IMR-90 (cell line): ENCODE measurements around the gene LMTK2. TPM values are rescaled to one million over a fixed set of nuclear protein-coding genes. Genes with fewer than 3 reads are reported as not detected.

Source experiments
- ATAC-seq: fragments of 200-7000 bp; cut with Tn5 transposase; 2 replicates; pipeline ENCODE4 v1.9.1; 2020; ENCODE audit warnings: low read depth, mild to moderate bottlenecking, moderate library complexity
- BruUV-seq: library from RNA; stranded (reverse); fragments of 400-500 nt; replicated peaks from 2 replicates; lab custom pipeline; 2021; lab: Mats Ljungman, UMichigan
- CTCF ChIA-PET: fragments of 300-600 bp; formaldehyde crosslinking; extraction: SDS; loops from one replicate; lab custom pipeline; 2021; ENCODE audit warnings: antibody characterized with exemption; lab: Yijun Ruan, JAX
- POLR2A ChIA-PET: fragments of 300-600 bp; sonication (Branson Sonifier 250); formaldehyde crosslinking; loops from one replicate; lab custom pipeline; 2022; ENCODE audit warnings: antibody characterized with exemption; ENCODE audit not compliant: unreplicated experiment; lab: Charles Lee
- DNase-seq: peaks from one replicate; pipeline ENCODE4 v3.0.0; 2013
- H2AFZ ChIP-seq: replicated peaks from 2 replicates; pipeline ENCODE3; 2013; ENCODE audit warnings: low read length, mild to moderate bottlenecking; ENCODE audit not compliant: poor library complexity
- H2AK5ac ChIP-seq: 2 replicates; pipeline ENCODE4 v1.6.1; 2013; ENCODE audit warnings: low read depth, low read length, inconsistent platforms
- H2AK9ac ChIP-seq: replicated peaks from 2 replicates; pipeline ENCODE3; 2013; ENCODE audit warnings: mild to moderate bottlenecking, low read depth, low read length, moderate library complexity; ENCODE audit not compliant: poor library complexity
- H2BK120ac ChIP-seq: 2 replicates; pipeline ENCODE4 v1.6.1; 2013; ENCODE audit warnings: low read depth, low read length, inconsistent platforms
- H2BK15ac ChIP-seq: 3 replicates; pipeline ENCODE4 v1.6.1; 2013; ENCODE audit warnings: low read depth, low read length, inconsistent platforms
- H2BK20ac ChIP-seq: 2 replicates; pipeline ENCODE4 v1.6.1; 2013; ENCODE audit warnings: low read depth, mild to moderate bottlenecking, inconsistent platforms, low read length, moderate library complexity
- H2BK5ac ChIP-seq: 2 replicates; pipeline ENCODE4 v1.6.1; 2013; ENCODE audit warnings: mild to moderate bottlenecking, low read depth, low read length, inconsistent platforms; ENCODE audit not compliant: poor library complexity, severe bottlenecking
- H3K14ac ChIP-seq: replicated peaks from 2 replicates; pipeline ENCODE4 v1.6.1; 2013; ENCODE audit warnings: low read depth, low read length, inconsistent platforms
- H3K18ac ChIP-seq: 2 replicates; pipeline ENCODE4 v1.6.1; 2013; ENCODE audit warnings: low read depth, low read length, control low read depth
- H3K23ac ChIP-seq: 2 replicates; pipeline ENCODE4 v1.6.1; 2013; ENCODE audit warnings: low read depth, low read length, inconsistent platforms
- H3K27ac ChIP-seq: 2 replicates; pipeline ENCODE4 v1.5.1; 2013; ENCODE audit warnings: mild to moderate bottlenecking, control low read depth, low read length; ENCODE audit not compliant: insufficient read depth
- H3K27me3 ChIP-seq: 2 replicates; pipeline ENCODE4 v1.6.1; 2013; ENCODE audit warnings: low read length; ENCODE audit not compliant: control insufficient read depth, insufficient read depth
- H3K36me3 ChIP-seq: 2 replicates; pipeline ENCODE4 v1.6.1; 2013; ENCODE audit warnings: low read length, mixed read lengths; ENCODE audit not compliant: control insufficient read depth, insufficient read depth
- H3K4ac ChIP-seq: 2 replicates; pipeline ENCODE4 v1.6.1; 2013; ENCODE audit warnings: low read depth, low read length, inconsistent platforms
- H3K4me1 ChIP-seq: 2 replicates; pipeline ENCODE4 v1.6.1; 2013; ENCODE audit warnings: low read length, mixed read lengths; ENCODE audit not compliant: control insufficient read depth, insufficient read depth
- H3K4me2 ChIP-seq: 2 replicates; pipeline ENCODE4 v1.6.1; 2013; ENCODE audit warnings: low read depth, mild to moderate bottlenecking, control low read depth, low read length, moderate library complexity
- H3K4me3 ChIP-seq: 2 replicates; pipeline ENCODE4 v1.5.1; 2013; ENCODE audit warnings: low read depth, mild to moderate bottlenecking, control low read depth, low read length, moderate library complexity; ENCODE audit not compliant: insufficient read depth
- H3K56ac ChIP-seq: 2 replicates; pipeline ENCODE4 v1.6.1; 2013; ENCODE audit warnings: low read length, inconsistent platforms; ENCODE audit not compliant: insufficient read depth; ENCODE audit errors: extremely low read depth
- H3K79me1 ChIP-seq, 2 experiments: 2 replicates each; pipeline ENCODE4 v1.6.1; 2013; ENCODE audit warnings: low read length in 2 of 2, inconsistent platforms in 1 of 2, low read depth in 1 of 2
- H3K9ac ChIP-seq: 2 replicates; pipeline ENCODE4 v1.6.1; 2013; ENCODE audit warnings: low read depth, low read length, control low read depth
- H3K9me1 ChIP-seq: 2 replicates; pipeline ENCODE4 v1.6.1; 2013; ENCODE audit warnings: low read length, inconsistent platforms; ENCODE audit not compliant: insufficient read depth
- H3K9me3 ChIP-seq: 2 replicates; pipeline ENCODE4 v1.6.1; 2013; ENCODE audit warnings: low read length; ENCODE audit not compliant: control insufficient read depth, insufficient read depth
- H4K20me1 ChIP-seq: 2 replicates; pipeline ENCODE4 v1.6.1; 2013; ENCODE audit warnings: low read length, inconsistent platforms; ENCODE audit not compliant: insufficient read depth
- H4K5ac ChIP-seq: 2 replicates; pipeline ENCODE4 v1.6.1; 2013; ENCODE audit warnings: mild to moderate bottlenecking, low read depth, low read length, control low read depth
- H4K8ac ChIP-seq, 2 experiments: 2 replicates each; pipeline ENCODE4 v1.6.1; 2013; ENCODE audit warnings: low read depth in 2 of 2, low read length in 2 of 2, control low read depth in 1 of 2, inconsistent platforms in 1 of 2
- H4K91ac ChIP-seq: 2 replicates; pipeline ENCODE4 v1.6.1; 2013; ENCODE audit warnings: low read depth, low read length, inconsistent platforms; ENCODE audit not compliant: insufficient read depth
- BHLHE40 ChIP-seq: fragments of 150-350 bp; IDR thresholded peaks from 2 replicates; pipeline ENCODE4 v1.6.1; 2016; ENCODE audit warnings: mild to moderate bottlenecking, low read depth, low read length
- CEBPB ChIP-seq: IDR thresholded peaks from 2 replicates; pipeline ENCODE4 v1.6.1; 2012; ENCODE audit warnings: low read depth, low read length, improper control_type of control experiment
- CHD1 ChIP-seq: IDR thresholded peaks from 2 replicates; pipeline ENCODE4 v1.6.1; 2012; ENCODE audit warnings: low read depth, low read length, improper control_type of control experiment
- FOS ChIP-seq: fragments of 150-350 bp; IDR thresholded peaks from 2 replicates; pipeline ENCODE4 v1.6.1; 2016; ENCODE audit warnings: low read depth, low read length
- MAFK ChIP-seq: IDR thresholded peaks from 2 replicates; pipeline ENCODE4 v1.6.1; 2012; ENCODE audit warnings: low read depth, low read length, improper control_type of control experiment
- MAZ ChIP-seq: IDR thresholded peaks from 2 replicates; pipeline ENCODE4 v1.6.1; 2012; ENCODE audit warnings: low read depth, mild to moderate bottlenecking, low read length, improper control_type of control experiment, moderate library complexity, borderline replicate concordance
- MXI1 ChIP-seq: IDR thresholded peaks from 2 replicates; pipeline ENCODE4 v1.6.1; 2012; ENCODE audit warnings: low read depth, mild to moderate bottlenecking, low read length, moderate library complexity, borderline replicate concordance
- NFE2L2 ChIP-seq: fragments of 150-350 bp; IDR thresholded peaks from 2 replicates; pipeline ENCODE4 v1.6.1; 2016; ENCODE audit warnings: low read depth, mild to moderate bottlenecking, low read length
- RAD21 ChIP-seq: IDR thresholded peaks from 2 replicates; pipeline ENCODE4 v1.6.1; 2012; ENCODE audit warnings: low read length, improper control_type of control experiment
- RCOR1 ChIP-seq: IDR thresholded peaks from 2 replicates; pipeline ENCODE4 v1.6.1; 2012; ENCODE audit warnings: mild to moderate bottlenecking, low read length, improper control_type of control experiment; ENCODE audit not compliant: insufficient replicate concordance
- RFX5 ChIP-seq: IDR thresholded peaks from 2 replicates; pipeline ENCODE4 v1.8.0; 2012; ENCODE audit warnings: low read depth, mild to moderate bottlenecking, low read length, moderate library complexity
- WGBS, 2 experiments: methylation state at CpG; one replicate each; pipeline versions ENCODE4 v1.1.5 to v1.1.7; 2013; ENCODE audit warnings: missing lambda C conversion rate in 2 of 2; ENCODE audit not compliant: insufficient read length in 1 of 2; ENCODE audit errors: extremely low coverage in 2 of 2; 5-methylcytosine and 5-hydroxymethylcytosine counted together
- dilution Hi-C: fragments of 300-500 bp; cut with HindIII; formaldehyde crosslinking; loops from one replicate; pipeline ENCODE4 v1.14.3; 2018; ENCODE audit warnings: low sequenced_read_pairs; ENCODE audit not compliant: unreplicated experiment
- in situ Hi-C: fragments of 300-500 bp; cut with MboI; formaldehyde crosslinking; loops from 3 replicates; pipeline ENCODE4 v1.14.3; 2019; ENCODE audit warnings: low sequenced_read_pairs, inconsistent platforms, mixed read lengths
- intact Hi-C: fragments of 100-400 bp; cut with micrococcal nuclease; formaldehyde crosslinking; loops from 2 replicates; pipeline ENCODE4 v1.10.0; 2022
- polyA plus RNA-seq, 3 experiments: library from polyadenylated mRNA; depleted of rRNA; stranded (reverse); fragments of >200 nt; gene quantifications; 2 replicates each; pipeline ENCODE4 v1.2.3, GENCODE V29; 2012; ENCODE audit warnings: low replicate concordance in 1 of 3
- total RNA-seq: library from RNA; depleted of rRNA; stranded (reverse); fragments of >200 nt; gene quantifications from 2 replicates; pipeline ENCODE4 v1.2.3, GENCODE V29; 2012
- TF ChIP-seq, protein P1 (sequence below): conservative IDR thresholded peaks from 2 replicates; pipeline ENCODE4 v1.5.1; 2012; ENCODE audit warnings: mild to moderate bottlenecking, low read depth, low read length, improper control_type of control experiment
- TF ChIP-seq, protein P2 (sequence below): fragments of 150-350 bp; IDR thresholded peaks from 2 replicates; pipeline ENCODE4 v1.6.1; 2016; ENCODE audit warnings: low read depth, mild to moderate bottlenecking, low read length, moderate library complexity, borderline replicate concordance
- TF ChIP-seq, protein P3 (sequence below): fragments of 150-350 bp; IDR thresholded peaks from 2 replicates; pipeline ENCODE4 v1.6.1; 2017; ENCODE audit warnings: mild to moderate bottlenecking, antibody characterized with exemption, low read length, low read depth

Gene LMTK2
- total and polyA plus RNA-seq, 2 of the 4 experiments (the other 2 are of a cell fraction), result 4.4 to 5.0 TPM

DNA sequence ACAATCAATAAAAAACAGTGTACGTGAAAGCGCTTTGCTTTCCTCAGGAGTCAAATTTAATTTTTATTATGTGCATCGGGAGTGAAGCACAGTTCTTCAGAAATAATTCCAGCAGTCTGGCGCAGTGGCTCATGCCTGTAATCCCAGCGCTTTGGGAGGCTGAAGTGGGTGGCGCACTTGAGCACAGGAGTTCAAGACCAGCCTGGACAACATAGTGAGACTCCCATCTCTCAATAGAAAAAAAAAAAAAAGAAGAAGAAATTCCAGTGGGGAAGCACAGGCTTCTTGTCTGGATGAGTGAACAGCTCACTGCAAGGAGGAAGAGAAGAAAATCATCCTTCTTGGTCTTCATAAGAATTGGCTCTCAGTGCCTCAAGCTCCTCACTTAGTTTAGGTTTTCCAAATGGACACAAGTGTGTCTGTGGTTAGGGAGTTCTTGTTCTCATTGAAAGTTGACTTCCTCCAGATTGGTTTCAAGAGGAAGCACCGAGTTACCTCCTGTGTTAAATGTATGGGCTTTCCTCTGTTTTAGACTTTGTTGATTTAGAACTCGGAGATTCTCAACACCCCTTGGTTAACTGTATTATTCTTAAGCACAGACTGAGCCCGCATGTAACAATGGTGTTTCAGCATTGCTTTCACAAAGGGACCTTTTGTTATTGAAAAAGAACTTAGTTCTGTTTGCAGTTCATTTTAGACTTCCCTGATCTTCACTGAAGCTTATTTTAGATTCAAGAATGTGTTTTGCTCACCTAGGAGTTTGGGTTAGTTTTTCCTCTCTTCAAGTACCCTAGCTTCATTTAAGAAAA lies 28.0 kb downstream of the LMTK2 start:
- peaks cover 9% of the 10 kb centered on the region; the same call in 1 of the 2 replicates for H4K20me1 ChIP-seq
- no peak overlapping the region for H3K4me3 ChIP-seq
- no peak overlapping the region for H3K18ac ChIP-seq
- H2BK15ac ChIP-seq, result no peak overlapping the region
- no peak overlapping the region for H3K4ac ChIP-seq
- in situ Hi-C loops, result no loop called here
- no peak overlapping the region for H3K14ac ChIP-seq
- H3K9me1 ChIP-seq, result no peaks in the 10 kb centered on the region; the same call in 1 of the 2 replicates
- ATAC-seq, result no peak
- H3K79me1 ChIP-seq, result peaks cover 0 to 12% of the 10 kb centered on the region in 2 experiments; a peak in 3 of 4 replicates
- H4K8ac ChIP-seq, result no peak overlapping the region
- no peak overlapping the region for H3K9ac ChIP-seq
- BruUV-seq, result no TSS peak
- dilution Hi-C loops, result no loop called here
- no peak overlapping the region for H3K4me2 ChIP-seq
- H3K4me1 ChIP-seq, result peaks cover 5% of the 10 kb centered on the region; the same call in 1 of the 2 replicates
- no peak overlapping the region for H3K23ac ChIP-seq
- intact Hi-C loops, result no loop called here
- no peak for DNase-seq
- H4K91ac ChIP-seq, result no peak overlapping the region
- H2BK120ac ChIP-seq, result no peak overlapping the region
- WGBS, 2 experiments, result 100% methylated on average over 1 of the region's 9 CpGs; no CpG with 5 or more reads in 1 of the 2 experiments
- no peak overlapping the region for H2BK20ac ChIP-seq
- ChIA-PET POLR2A (no interaction called here), CTCF (interaction anchor here (0.6 to 1.0 kb wide), 3 partner anchors 15 to 37 kb away, joined by 3 read pairs; no protein-coding TSS in a partner anchor)
- no peaks in the 10 kb centered on the region for H3K27me3 ChIP-seq
- no peak overlapping the region for H2BK5ac ChIP-seq
- H3K56ac ChIP-seq, result no peak overlapping the region
- no peak overlapping the region for H4K5ac ChIP-seq
- no peak overlapping the region for H2AK5ac ChIP-seq
- H2AK9ac ChIP-seq, result no peak overlapping the region
- H3K36me3 ChIP-seq, result peaks cover 5% of the 10 kb centered on the region; the same call in 1 of the 2 replicates
- no peak overlapping the region for H3K27ac ChIP-seq
- H2AFZ ChIP-seq, result no peak overlapping the region
- H3K9me3 ChIP-seq, result no peaks in the 10 kb centered on the region
- TF ChIP-seq BHLHE40, result no peak
- TF ChIP-seq, protein P1, sequence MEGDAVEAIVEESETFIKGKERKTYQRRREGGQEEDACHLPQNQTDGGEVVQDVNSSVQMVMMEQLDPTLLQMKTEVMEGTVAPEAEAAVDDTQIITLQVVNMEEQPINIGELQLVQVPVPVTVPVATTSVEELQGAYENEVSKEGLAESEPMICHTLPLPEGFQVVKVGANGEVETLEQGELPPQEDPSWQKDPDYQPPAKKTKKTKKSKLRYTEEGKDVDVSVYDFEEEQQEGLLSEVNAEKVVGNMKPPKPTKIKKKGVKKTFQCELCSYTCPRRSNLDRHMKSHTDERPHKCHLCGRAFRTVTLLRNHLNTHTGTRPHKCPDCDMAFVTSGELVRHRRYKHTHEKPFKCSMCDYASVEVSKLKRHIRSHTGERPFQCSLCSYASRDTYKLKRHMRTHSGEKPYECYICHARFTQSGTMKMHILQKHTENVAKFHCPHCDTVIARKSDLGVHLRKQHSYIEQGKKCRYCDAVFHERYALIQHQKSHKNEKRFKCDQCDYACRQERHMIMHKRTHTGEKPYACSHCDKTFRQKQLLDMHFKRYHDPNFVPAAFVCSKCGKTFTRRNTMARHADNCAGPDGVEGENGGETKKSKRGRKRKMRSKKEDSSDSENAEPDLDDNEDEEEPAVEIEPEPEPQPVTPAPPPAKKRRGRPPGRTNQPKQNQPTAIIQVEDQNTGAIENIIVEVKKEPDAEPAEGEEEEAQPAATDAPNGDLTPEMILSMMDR, result no peak
- TF ChIP-seq RCOR1, result no peak
- TF ChIP-seq FOS, result no peak
- TF ChIP-seq, protein P2, sequence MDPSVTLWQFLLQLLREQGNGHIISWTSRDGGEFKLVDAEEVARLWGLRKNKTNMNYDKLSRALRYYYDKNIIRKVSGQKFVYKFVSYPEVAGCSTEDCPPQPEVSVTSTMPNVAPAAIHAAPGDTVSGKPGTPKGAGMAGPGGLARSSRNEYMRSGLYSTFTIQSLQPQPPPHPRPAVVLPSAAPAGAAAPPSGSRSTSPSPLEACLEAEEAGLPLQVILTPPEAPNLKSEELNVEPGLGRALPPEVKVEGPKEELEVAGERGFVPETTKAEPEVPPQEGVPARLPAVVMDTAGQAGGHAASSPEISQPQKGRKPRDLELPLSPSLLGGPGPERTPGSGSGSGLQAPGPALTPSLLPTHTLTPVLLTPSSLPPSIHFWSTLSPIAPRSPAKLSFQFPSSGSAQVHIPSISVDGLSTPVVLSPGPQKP, result no peak
- TF ChIP-seq, protein P3, sequence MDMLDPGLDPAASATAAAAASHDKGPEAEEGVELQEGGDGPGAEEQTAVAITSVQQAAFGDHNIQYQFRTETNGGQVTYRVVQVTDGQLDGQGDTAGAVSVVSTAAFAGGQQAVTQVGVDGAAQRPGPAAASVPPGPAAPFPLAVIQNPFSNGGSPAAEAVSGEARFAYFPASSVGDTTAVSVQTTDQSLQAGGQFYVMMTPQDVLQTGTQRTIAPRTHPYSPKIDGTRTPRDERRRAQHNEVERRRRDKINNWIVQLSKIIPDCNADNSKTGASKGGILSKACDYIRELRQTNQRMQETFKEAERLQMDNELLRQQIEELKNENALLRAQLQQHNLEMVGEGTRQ, result no peak
- no peak for TF ChIP-seq CEBPB
- no peak for TF ChIP-seq CHD1
- TF ChIP-seq MXI1, result no peak
- TF ChIP-seq MAZ, result no peak
- no peak for TF ChIP-seq NFE2L2
- no peak for TF ChIP-seq MAFK
- no peak for TF ChIP-seq RAD21
- no peak for TF ChIP-seq RFX5
